ENCODE results near the gene SUGCT.

SUGCT gene

DNA sequence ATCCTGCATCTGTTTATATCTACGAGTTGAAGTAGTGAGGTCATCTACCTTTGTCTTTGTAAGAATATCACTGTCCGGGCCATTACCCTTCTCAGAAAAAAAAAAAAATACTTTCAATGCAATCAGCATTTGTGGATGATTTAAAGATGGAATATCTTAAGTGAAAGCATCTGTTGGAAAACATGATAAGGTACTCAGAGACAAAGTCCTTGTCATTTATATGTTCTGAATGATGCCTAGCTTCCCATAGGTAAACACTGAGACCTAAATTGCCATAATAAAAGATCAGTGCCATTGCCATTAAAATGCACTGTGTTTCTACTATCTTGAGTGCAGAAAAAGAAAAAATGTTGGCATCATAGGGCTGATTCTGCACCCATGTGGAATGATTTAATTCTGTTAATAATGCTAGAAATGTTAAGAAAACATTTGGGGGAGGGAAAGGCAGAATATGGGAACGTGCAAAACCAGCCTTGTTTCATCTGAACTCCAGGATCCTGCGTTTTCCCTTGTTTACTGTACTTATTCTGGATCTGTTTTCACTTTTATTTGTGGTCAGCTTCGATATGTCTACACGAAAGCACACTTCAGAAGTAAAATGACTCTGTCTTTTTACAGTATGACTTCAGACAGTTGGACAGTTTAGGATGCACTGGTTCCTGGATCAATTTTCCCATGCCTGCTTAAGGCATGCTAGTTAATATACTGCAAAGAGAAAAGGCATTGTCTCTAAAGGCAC lies 669.8 kb downstream of the SUGCT start:
- DNase-seq = no peak

DNA sequence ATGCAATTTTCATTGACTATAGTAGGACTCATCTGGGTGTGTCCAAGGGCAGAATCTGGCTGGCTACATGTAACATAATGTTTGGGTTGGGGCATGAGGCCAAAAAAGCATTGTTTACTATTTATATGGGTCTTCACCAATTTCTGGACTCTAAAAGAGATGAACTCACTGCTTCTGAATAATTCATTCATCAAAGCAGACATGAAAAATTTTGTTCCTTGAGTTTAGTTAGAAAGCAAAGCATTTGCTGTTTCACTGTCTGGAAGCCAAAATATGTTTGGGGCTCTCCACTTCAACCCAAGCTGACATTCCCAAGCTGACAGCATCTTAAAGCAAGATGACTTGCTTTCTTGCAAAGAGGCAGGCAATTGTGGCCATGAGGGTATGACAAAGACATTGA lies 670.6 kb downstream of the SUGCT start:
- DNase-seq = no peak

DNA sequence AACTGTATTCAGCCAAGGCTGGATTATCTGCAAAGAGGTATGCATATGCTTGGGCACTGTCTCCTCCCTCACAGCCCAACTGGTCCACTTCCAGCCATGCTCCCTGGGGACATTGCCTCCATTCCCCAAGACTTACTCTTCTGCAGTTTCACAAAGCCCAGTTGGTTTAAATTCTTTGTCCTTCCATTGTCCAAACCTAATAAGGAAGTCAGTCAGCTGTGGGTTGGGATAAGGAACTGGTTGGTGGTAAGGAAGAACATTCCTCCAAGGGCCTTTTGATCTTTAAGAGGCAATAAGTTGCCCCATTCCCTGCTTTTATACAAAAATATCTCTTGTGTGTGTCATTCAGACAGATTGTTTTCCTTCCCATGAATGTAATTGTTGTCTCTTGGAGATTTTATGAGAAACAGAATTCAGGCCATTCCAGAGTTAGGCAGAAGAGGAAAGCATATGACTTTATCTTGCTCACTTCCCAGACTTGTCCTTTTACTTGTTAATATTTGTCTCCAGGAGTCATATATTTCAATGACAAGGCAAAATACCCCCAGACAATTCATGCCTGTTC lies 673.7 kb downstream of the SUGCT start:
- DNase-seq = no peak

DNA sequence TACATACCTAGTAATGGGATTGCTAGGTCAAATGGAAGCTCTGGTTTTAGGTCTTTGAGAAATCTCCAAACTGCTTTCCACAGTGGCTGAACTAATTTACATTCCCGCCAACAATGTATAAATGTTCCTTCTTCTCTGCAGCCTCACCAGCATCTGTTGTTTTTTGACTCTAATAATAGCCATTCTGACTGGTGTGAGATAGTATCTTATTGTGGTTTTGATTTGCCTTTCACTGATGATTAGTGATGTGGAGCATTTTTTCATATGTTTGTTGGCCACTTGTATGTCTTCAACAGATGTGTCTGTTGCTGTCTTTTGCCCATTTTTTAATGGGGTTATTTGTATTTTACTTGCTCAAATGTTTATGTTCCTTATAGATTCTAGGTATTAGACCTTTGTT lies 675.5 kb downstream of the SUGCT start:
- no peak for DNase-seq

DNA sequence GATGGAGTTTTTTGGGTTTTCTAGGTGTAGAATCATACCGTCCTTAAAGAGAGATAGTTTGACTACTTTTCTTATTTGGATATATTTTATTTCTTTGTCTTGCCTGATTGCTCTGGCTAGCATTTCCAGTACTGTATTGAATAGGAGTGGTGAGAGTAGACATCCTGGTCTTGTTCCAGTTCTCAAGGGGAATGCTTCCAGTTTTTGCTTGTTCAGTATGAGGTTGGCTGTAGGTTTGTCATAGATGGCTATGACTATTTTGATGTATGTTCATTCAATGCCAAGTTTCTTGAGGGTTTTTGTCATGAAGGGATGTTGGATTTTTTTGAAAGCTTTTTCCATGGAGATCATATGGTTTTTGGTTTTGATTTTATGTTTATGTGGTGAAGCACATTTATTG lies 676.9 kb downstream of the SUGCT start:
- no peak for DNase-seq

DNA sequence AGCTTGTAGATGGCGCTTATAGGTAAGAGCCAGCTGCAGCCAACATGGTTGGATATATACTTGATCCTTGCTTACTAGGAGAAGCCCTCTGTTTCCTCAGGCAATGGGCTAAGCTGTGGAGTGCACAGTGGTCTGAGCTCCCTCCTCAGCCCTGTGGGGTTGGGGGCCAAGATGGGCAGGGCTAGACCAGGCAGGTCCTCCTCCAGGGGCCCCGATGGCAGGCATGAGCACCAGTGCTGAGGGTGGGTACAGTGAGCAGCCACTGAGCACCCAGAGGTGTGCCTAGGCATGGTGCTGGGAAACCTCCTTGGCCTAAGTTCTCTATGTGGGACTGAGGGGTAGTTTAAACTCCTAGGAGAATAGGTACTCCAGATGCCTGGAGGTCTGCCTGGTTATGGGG lies 680.2 kb downstream of the SUGCT start:
- DNase-seq = no peak

DNA sequence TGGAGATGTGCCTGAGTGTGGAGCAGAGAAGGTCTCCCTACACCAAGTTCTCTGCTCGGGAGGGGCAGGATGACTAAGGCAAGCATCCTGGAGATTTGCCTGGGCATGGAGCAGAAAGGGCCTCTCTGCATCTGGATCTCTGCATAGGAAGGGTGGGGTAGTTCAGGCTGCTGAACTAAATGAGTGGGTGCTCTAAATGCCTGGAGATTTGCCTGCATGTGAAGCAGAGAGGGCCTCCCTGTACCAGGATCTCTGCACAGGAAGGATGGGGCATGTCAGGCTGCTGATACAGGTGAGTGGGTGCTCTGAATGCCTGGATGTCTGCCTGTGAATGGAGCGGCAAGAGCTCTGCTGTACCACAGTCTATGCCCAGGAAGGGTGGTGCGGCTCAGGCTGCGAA lies 680.7 kb downstream of the SUGCT start:
- no peak for DNase-seq

DNA sequence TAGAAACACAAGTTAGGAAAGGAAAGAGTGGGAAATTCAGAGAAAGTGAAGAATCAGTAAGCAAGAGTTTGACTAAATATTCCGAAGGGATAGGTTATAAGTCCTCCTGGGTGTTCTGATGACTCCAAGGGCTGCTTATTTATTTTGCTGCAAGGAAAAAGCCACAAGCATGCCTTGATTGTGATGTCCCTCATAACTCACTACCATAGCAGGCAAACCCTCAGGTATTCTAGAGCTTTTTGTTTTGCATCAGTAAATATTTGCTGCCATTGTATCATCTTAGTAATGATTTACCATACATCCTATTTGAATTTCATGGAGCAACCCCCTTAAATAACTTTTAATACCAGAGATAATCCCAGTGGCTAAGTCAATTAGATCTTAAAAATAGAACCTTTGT lies 688.1 kb downstream of the SUGCT start:
- no peak for DNase-seq

DNA sequence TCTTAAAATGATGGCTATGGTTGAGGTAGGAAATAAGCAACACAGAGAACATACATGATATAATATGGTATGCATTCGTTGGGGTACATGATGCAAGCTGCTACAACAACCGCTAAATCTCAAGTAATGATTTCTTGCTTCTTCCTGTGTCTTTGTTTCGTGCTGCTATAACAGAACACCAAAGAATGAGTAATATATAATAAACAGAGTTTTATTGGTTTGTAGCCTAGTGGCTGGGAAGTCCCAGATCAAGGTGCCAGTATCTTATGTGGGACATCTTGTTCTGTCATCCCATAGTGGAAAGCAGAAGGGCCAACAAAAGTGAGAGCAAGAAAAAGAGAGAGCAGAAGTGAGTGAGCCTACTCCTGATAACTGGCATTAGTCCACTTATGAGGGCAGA lies 689.7 kb downstream of the SUGCT start:
- no peak for DNase-seq

DNA sequence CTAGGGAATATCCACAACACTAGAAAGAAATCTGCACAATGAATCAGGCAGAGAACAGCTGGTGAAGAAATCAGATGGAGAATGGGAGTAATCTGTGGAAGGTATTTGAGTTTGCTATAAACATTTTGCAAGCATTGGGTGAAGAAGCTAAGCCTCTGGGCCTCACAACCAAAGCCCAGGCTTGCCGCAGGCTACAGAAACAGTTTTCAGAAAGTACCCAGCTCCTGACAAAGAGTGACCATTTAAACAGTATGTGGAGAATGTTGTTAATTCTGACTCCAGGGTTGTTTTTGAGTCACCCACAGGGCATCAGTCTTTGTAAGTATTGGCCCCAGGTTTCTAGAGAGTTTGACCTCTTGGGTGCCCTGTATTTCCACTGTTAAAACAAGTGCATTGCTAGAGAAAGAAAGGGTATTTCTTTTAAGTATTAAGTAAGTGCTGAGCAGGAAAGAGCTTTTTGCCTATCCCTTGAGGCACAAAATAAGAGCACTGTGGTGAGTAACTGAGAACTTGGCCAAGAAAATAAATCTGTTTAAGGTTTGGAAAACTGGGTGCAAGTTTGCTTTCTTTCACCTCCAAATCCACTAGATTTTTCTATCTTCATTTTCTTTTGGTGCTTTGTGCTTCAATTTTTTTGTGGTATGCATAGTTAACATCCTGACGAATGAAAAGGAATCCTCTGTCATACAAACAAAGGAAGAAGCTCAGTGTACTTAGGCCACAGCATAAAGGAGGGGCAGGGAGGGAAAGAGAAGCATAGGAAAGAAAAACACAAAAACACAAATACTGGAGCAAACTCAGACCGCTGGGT lies 691.8 kb downstream of the SUGCT start:
- DNase-seq = no peak

DNA sequence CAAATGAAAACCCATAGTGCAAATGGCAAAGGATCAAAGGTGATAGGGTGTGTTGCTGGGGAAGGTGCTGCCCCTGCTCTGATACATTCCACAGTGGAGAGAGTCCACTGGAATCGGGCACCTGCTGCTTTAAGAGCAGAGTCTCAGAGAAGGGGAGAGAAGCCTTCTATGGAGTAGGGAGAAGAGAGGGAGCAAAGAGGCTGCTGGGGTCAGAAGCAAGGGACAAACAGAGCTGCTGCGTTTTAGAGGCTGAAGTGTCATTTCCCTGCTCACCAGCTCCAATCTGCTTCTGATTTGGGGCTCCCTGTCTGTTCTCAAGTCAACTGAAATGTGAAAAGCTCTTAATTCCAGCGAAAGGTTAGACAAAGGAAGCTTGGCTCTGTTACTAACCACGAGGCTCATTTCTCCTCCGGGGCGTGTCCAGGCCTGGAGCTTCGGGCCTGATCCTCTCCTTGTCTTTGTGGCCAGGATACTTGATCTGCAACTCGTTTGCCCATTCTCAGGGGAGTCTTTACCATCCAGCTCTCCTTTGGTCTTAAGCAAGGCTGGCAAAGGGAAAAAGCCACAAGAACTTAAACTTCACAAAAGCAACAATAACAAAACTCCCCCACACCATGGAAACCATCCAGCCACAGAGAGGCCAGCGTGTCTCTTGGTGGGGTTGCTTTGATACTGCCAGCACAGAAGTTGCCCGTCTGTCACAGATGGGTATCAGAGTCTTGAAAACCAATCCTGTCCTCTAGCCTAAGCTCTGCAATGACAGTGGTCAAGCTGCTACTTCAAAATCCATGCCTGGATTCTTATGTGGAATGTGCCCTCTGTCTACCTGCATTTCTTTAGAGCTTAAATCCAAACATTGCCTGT lies 692.6 kb downstream of the SUGCT start:
- DNase-seq = no peak

DNA sequence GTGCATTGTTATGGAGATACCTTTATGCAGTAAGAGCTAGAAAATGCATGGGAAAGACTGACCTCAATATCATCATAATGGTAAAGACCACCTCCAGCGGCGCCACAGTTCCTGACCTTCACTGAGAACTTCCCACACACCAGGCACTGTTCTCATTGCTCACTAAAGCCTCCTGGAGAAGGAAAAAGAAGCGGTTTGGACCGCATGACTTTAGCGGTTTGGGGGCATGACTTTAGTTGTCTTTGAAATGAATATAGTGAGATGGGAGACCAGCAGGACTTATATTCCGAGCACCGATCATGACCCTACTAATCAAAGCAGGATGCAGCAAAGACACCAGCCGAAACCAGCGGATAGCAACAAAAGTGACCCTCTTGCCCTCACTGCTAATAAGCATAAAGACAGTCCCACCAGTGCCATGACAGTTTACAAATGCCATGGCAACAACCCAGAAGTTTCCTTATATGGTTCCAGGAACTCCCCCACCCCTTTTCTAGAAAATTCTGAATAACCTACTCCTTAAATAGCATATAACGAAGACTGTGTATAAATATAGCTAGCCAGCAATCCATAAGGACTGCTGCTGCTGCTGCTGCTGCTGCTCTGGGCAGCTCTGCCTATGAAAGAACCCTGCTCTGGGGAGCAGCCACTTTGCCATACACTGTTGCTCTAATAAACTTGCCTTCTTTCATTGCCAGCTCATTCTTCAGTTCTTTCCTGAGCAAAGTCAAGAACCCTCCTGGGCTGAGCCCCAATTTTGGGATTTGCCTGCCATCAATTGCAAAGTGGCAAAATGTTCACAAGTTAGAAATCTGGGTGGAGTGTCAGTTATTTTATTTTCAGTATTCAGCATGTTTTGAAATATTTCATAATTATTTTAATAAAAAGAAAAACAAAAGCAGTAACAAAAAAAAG lies 694.1 kb downstream of the SUGCT start:
- DNase-seq = no peak

DNA sequence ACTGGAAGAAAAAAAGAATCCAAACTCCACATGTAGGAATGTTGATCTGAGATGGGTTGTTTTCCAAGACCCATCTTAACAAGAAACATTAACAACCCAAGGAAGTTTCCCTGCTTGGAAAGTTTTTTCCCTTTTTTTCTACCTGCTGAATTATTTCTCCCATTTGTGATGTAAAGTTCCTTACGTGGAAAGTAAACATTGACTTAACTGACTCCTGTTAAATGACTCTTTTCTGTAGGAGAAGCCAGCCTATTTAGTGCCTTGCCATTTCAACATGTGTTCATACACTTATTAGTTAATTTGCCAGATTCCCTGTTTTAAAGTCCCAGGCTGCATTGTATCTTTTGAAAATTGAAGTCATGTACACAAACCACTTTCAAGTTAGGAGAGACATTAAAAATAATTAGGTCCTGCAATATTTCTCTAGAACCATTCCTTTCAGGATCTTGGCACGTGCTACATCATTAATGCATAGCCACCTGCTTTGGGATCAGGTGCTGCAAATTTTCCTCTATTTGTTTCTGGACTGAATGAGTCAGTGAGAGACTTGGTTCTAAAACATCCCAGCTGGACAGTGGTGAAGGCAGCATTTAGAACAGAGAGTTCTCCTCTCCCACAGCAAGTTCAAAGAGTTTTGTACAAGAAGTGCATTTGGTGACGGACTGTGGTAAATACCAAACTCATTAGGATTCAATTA lies 698.5 kb downstream of the SUGCT start:
- DNase-seq = no peak

DNA sequence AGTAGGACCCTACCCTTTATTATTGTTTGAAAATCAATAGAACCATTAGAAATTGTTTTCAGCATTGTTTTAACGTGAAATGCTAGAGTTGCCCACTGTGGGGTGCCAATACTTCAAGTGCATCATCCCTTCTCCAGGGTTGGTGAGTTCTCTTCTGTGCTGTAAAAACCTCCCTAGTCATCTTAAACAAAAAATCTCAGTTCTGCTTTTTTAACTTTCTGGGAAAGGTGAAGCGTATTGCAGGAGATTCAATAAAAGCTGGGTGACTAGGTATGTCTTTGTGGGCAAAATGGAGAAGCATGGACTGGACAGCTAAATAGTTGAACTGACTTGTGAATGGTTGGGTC lies 699.1 kb downstream of the SUGCT start:
- no peak for DNase-seq

DNA sequence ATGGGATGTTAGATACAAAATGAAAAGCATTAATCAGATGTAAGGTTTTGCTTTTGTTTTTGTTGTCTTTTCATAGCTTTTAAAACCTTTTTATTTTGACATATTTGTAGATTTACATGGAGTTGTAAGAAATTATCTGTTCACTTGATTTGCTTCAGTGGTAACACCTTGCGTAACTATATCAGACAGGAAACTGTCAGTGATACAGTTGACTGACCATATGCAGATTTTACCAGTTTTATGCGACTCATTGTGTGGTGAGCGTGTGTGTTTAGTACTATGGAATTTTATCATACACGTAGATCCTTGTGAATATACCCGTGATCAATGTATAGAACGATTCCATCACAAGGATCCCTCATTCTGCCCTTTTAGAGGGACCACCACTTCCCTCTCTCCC lies 701.4 kb downstream of the SUGCT start:
- DNase-seq = no peak

DNA sequence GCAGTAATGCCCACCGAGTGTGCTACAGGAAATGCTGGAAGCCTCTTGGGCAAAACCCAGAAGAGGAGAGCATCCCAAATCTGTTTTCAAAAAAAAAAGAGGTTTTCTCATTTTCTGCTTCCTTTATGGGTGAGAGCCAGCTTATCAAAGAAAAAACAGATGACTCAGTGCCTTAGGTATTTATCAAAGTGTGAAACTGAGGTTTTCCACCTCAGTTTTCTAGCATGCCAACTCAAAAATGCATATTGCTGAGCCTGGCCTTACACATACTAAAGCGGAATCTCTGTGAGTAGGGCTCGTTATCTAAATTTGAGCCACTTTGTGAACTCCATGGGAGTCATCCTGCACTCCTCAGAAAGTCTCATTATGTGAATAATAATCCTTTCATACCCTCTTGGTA lies 705.1 kb downstream of the SUGCT start:
- no peak for DNase-seq

DNA sequence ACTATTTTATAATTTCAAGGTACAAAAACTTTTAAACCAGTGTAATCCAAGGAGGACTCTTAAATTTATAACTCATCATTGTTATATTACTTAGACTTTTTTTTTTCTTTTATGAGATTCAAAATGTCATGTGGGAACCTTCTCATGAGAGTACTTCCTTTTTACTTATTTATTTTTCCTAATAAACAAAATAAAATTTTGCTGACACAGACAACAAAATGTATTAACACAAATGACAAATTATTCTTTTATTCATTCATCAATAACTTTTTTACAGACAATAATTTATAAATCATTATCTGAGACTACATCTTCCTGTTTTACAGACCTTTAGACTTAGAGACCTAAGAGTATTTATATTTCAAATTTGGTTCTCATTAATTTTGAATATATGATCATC lies 706.2 kb downstream of the SUGCT start:
- no peak for DNase-seq

DNA sequence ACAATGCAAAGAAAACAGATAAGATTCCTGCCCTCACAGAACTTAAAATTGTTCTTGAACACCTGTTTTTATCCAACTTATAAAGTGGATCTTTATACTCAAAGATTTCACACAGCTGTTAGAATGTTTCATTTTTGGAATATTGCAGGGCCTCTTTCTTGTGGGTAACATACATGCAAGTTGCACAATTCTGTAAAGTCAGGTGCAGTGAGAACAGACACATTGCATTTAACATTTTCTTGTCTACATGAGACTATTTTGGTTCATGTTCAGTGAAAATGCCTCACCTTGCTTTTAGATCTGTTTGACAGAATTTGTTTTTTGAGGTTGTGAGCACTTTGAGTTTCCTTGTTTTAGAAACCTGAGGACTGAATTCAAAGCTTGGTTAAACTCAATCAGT lies 707.8 kb downstream of the SUGCT start:
- DNase-seq = no peak

DNA sequence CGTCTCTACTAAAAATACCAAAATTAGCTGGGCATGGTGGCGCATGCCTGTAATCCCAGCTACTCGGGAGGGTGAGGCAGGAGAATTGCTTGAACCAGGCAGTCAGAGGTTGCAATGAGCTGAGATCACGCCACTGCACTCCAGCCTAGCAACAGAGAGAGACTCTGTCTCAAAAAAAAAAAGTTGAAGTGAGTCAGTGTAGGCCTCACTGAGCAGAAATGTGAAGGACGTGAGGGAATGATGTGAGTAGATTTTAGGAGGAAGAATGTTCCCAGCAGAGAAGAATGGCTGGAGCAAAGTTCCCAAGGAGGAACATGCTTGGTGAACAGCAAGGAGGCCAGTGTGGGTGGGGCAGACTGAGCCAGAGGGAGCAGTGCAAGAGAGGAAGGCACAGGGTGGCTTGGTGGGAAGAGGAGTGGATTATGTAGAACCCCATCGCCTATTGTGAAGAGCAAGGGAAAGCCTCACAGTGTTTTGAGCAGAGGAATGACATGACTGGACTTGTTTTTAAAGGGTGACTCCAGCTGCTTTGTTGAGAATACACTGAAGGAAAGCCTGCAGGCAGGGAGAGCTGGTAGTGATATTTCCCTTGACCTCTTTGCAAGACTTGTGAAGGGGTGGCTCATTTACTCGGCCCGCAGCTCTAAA lies 708.7 kb downstream of the SUGCT start:
- no peak for DNase-seq

DNA sequence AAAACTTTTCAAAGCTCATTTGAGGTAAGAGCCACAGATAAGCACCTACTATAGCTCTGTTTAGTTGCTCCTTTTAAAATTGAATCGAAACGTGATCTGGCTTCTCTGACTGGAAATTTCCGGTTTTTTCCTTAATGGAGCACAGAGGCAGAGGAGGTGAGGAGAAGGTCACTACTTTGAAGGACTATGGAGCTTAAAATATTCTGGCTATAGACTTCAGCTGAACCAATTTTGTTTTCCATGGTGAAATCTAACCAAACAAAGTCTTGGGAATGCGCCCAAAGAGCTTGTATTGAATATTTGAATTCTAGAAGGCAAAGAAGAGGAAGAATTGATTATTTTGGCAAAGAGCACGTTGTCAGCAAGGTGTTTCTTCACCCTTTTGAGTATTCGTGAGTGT lies 711.1 kb downstream of the SUGCT start:
- no peak for DNase-seq

DNA sequence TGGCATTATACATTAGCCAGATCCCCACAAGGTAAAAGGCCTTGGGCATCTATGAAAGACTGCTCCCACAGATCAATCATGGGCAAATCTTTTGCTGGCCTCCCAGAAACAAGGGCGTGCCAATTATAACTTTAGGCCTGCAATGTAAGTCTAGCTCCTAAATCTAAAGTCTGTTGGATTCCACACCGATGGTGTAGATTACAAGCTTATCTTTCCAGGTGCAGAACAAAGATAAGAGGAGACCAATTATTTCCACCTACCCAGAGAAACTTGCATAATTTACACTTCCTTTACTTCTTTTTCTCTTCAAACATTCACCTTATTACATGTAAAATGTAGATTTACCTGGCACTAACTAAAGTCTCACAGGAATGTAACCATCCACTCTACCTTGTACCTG lies 713.1 kb downstream of the SUGCT start:
- DNase-seq = no peak

Data from CD4-positive, alpha-beta T cell treated with Interleukin-4 for 1 hour (primary cell).